ENCODE measurements around the gene ZNF557.

ZNF557 gene

GRCh38 chr19:7125221-7125620 lies 55.7 kb downstream of the ZNF557 start:
- DNase-seq (ENCODE audit: low read depth, low spot score), result no peak

GRCh38 chr19:7126132-7126531 lies 56.6 kb downstream of the ZNF557 start:
- DNase-seq (ENCODE audit: low read depth, low spot score), result no peak

GRCh38 chr19:7130043-7130442 lies 60.5 kb downstream of the ZNF557 start:
- no peak for DNase-seq (ENCODE audit: low read depth, low spot score)

GRCh38 chr19:7132054-7132453 lies 62.6 kb downstream of the ZNF557 start:
- DNase-seq (ENCODE audit: low read depth, low spot score), result no peak

- no peak for DNase-seq (ENCODE audit: low read depth, low spot score)
Observed at GRCh38 chr19:7137120-7137519, 67.6 kb downstream of the ZNF557 start.

All from brain pericyte (primary cell).